Esophagus mucosa (tissue), 1 donor: ENCODE results near the gene UGT2A1. TPM values are rescaled to one million over a fixed set of nuclear protein-coding genes. Genes with fewer than 3 reads are reported as not detected.
A peak's percentile ranks its signal among the peaks of the same experiment; 100 is the strongest.
"Not testable (repeated sequence)": the region's sequence is repeated elsewhere in the genome, so short reads cannot be mapped to it uniquely, and the experiment has no call there.

Source experiments
- ATAC-seq: fragments of 200-7000 bp; cut with Tn5 transposase; one replicate; pipeline ENCODE4 v1.9.1; 2020
- total RNA-seq: library from RNA; stranded (reverse); gene quantifications from one replicate; pipeline ENCODE4 v1.2.4, GENCODE V29; 2023
- donor health status: DM: yes; HTN: yes; CAD: no.

Gene UGT2A1
- not detected for total RNA-seq

DNA sequence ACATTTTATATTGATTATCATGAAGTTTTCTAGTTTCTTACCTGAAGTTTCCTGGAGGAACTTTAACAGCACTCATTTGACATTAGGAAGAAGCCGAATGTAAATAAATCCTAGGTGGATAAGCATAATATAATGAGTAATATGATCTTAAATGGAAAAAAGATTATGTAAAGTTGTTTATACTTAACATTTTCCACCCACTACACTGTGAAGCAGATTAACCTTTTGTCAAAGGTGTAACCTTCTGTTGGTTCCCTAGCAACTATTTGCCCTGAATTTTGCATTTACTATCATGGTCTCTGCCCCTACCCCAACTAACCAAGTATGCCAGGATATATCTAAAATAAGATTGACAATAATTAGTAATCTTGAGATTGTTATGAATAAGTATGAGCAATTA is at the start of gene UGT2A1:
UGT2A1 (minus strand) TSS at position 101 of the 400 bp plus-strand sequence. CDS start 5,603 bp downstream, outside the sequence.
- no peak for ATAC-seq

DNA sequence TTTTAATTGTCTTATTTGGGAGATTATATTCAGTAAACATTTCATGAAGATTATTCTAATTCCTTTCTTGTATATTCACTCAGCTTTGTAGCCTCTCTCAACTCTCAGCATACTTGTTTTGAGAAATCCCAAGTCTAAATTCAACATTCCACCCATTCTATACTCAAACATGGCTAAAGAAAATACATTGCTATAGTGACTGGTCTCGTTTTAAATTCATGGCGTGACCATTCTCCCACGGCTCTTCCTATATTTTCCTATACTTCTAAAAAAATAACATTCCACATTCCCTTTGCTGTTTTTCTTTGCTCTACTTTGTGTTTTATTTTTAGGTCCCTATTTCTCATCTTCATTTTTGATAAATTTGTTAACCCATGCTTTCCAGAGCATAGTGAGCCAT is 49.2 kb upstream of the UGT2A1 start:
- ATAC-seq: no peak

DNA sequence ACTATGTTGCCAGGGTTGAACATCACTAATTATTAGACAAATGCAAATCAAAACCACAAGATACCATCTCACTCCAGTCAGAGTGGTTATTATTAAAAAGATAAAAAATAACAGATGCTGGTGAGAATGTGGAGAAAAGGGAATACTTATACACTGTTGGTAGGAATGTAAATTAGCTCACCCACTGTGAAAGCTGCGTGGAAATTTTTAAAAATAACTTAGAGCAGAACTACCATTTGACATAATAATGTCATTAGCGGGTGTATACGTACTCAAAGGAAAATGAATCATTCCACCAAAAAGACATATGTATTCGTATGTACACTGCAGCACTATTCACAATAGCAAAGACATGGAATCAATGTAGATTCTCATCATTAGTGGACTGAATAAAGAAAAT is 48.6 kb upstream of the UGT2A1 start:
- no peak for ATAC-seq

DNA sequence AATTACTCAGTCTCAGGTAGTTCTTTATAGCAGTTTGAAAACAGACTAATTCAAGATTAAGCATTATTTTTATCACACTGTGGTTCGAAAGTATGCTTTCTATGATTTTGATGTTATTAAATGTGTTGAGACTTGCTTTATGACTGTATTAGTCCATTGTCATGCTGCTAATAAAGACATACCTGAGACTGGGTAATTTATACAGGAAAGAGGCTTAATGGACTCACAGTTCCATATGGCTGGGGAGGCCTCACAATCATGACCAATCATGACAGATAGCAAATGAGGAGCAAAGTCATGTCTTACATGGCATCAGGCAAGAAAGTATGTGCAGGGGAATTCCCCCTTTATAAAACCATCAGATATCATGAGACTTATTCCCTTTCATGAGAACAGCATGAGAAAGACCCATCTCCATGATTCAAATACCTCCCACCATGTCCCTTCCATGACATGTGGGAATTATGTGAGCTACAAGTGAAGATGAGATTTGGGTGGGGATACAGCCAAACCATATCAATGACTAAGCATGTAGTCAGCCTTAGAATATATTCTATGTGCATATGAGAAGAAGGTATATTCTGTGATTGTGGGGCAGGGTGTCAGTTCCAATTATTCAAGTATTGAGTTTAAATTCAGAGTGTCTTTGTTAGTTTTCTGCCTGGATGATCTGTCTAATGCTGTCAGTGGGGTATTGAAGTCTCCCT is 44.6 kb upstream of the UGT2A1 start:
- ATAC-seq: no peak

DNA sequence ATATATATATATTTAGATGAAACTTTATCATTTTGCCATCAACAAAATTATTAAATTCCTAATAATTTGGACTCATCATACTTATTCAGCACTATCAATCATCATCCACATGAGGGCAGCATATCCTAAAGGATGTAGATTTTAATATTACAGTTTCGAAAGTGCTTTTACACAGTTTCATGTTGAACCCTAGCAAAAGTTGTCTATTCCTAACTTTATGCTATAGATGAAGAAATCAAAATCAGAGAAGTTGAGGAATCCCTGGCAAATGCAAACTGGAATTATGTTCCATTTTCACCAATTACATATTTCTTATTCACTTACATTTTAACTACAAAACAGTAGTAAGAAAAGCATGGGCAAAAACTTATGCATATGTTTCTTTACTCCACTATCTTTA is 36.6 kb upstream of the UGT2A1 start:
- no peak for ATAC-seq

DNA sequence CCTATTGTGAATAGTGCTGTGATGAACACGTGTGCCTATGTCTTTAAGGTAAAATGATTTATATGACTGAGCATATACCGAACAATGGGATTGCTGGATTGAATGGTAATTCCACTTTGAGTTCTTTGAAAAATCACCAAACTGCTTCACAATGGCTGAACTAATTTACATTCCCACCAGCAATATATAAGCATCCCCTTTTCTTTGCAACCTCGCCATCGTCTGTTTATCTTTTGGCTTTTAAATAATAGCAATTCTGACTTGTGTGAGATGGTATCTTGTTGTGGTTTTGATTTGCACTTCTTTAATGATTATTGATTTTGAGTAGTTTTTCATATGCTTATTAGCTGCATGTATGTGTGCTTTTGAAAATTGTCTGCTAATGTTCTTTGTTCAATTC is 31.8 kb upstream of the UGT2A1 start:
- no peak for ATAC-seq

DNA sequence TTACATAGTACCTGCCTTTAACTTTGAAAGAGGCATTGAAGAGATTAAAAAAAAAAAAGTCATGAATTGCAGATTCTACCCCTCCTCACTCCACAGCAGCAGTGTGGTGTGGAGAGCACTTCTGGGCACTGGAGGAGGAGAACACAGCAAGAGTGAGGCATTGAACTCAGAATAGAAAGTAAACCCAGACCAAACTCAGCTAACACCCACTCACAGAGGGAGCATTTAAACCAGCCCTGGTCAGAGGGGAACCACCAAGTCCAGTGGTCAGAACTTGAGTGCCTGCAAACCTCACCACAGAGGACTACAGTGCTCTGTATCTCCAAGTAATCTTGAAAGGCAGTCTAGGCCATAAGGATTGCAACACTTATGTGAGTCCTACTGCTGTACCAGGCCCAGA is 15.6 kb upstream of the UGT2A1 start:
- ATAC-seq: no peak

DNA sequence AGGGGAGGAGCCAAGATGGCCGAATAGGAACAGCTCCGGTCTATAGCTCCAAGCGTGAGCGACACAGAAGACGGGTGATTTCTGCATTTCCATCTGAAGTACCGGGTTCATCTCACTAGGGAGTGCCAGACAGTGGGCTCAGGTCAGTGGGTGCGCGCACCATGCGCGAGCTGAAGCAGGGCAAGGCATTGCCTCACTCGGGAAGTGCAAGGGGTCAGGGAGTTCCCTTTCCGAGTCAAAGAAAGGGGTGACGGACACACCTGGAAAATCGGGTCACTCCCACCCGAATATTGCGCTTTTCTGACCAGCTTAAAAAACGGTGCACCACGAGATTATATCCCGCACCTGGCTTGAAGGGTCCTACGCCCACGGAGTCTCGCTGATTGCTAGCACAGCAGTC is 11.0 kb upstream of the UGT2A1 start:
- ATAC-seq: not testable (repeated sequence)

DNA sequence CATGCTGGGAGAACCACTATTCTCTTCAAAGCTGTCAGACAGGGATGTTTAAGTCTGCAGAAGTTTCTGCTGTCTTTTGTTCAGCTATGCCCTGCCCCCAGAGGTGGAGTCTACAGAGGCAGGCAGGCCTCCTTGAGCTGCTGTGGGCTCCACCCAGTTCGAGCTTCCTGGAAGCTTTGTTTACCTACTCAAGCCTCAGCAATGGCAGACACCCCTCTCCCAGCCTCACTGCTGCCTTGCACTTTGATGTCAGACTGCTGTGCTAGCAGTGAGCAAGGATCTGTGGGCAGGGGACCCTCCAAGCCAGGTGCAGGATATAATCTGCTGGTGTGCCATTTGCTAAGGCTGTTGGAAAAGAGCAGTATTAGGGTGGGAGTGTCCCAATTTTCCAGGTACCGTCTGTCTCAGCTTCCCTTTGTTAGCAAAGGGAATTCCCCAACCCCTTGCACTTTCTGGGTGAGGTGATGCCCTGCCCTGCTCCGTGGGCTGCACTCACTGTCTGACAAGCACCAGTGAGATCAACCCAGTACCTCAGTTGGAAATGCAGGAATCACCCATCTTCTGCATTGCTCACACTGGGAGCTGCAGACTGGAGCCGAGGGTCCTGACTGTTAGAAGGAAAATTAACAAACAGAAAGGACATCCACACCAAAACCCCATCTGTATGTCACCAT is 8.2 kb upstream of the UGT2A1 start:
- not testable (repeated sequence) for ATAC-seq

DNA sequence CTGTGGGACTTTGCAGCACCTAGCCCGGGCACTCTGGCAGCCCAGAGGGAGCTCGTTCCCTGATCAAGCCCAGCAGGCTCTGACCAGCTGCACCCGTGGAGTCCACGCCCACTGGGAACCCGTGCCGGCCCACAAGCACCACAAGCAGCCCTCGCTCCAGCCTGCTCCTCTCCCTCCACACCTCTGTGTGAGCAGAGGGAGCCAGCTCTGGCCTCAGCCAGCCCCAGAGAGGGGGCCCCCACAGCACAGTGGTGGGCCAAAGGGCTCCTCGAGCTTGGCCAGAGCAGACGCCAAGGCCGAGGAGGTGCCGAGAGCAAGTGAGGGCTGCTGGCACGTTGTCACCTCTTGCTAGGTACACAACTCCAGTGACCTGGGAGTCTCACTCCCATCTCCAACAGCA is 5.1 kb upstream of the UGT2A1 start:
- ATAC-seq: no peak

DNA sequence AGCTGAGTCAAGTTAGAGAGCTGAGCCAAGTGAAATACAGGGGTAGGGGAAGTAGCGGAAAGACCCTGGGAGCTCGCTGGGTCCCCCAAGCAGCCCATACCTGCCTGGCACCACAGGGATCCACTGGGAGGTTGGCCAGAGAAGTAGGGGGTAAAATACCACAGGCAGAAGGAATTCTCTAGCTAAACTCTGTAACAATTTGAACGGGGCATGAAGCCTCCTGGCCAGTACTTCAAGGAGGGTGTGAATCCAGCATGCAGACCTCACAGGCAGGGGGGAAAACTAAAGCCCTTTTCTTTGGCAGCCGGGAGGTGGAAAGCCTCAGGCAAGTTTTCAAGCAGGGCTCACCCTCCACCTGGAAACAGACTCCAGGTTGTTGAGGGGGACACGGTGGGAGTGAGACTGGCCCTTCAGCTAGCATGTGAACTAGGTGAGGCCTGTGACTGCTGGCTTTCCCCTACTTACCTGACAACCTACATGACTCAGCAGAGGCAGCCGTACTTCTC is 3.7 kb upstream of the UGT2A1 start:
- no peak for ATAC-seq

DNA sequence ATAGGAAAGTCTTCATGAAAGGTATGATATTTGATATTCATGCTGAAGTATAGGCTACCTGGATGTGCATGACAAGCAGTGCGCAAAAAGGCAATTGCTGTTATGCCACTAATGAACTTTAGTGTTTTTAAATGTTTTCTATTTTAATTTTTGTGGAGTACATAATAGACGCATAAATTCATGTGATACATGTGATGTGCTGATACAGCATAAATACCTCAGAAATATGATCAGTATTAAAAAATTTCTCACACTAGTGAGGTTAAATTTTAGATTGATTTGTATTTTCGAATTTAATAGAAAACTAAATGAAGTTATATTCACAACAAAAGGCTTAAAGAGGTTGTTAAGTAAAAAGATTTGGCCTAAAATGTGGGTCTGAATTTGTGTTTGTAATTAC is 2.2 kb downstream of the UGT2A1 start:
- ATAC-seq: no peak

DNA sequence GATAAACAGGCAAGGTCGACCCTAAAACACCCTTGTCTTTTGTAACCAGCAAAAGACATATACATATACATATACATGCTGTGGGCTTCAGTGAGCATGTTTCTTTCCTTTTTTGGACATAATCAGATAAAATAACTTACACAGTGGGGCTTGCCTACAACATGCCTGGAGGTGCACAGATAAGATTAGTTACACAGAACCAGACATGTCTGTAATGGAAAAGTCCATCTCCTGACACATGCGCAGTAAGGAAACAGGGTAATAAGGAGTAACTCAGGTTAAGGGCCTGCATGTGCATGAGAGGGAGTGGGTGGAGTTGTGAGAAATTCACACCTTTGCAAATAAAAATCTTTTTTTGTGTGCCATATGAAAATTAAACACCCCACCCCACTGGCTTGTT is 3.4 kb downstream of the UGT2A1 start:
- peak; percentile 72 for ATAC-seq

DNA sequence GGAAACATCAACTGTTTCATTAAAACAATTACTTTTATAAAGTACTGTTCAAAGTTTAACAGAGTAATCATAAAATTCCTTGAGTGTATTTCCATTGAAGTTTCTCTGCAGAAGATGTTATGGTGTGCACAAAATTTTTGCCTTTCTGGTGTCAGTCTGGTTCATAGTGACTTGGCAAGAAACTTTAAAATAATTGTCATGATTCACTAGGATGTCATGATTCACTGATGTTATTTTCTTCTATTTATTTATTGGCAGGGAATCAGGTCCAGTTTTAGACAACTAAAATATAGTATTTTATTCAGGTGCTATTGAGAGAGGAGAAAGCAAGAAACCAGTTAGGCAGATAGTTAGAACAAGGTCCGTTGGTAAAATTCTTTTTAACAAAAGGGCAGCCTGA is 3.8 kb downstream of the UGT2A1 start:
- no peak for ATAC-seq

DNA sequence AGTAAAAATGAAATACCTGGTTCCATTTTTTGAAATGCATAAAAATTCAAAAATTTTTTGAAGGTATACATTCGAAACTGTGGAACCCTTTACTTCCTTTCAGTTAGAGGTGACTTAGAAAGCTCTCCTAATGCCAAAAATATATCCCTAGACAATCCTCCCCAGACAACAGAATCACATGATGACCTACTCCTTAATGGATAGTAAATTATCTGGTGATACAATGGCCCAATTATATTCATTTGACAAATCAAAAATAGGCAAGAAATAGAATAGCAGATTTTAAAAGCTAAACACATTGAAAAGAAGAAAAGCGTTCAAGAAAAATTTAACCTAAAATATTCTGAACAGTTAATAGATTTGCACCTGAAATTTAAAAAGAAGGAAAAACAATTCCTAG is 10.1 kb downstream of the UGT2A1 start:
- no peak for ATAC-seq

DNA sequence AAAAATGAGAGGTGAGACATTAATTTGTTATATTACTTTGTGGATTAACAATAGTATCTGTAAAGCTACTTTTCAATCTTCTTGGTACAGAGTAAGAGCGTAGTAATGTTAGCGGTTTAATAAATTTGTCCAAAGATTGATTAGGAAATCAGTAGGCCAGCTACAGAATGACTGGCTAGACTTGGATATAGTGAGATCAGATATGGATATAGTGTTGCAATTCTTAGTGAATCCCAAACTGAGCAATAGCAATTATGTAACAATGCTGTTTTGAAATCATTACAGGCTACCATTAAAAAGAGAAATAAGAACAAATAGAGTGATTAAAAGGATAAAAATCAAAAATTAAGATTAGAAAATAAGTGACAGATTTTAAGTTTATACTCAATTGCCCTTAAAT is 12.8 kb downstream of the UGT2A1 start:
- ATAC-seq: no peak

DNA sequence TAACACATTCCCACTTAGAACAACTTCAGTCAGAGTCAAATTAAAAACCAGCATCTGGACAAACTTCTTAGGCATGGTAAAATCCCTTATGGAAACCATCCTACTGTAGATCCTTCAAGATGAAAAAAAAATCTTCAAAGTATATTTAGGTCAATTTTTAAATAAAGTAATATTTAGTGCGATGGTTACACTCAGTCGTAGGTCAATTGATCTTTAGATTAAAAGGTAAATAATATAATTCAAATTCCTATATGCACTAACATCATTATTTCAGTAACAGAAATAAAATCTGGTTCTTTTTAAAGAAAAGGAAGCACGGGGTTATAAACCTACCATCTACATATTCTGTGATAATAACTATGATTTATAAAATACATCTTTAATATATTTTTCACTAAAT is 13.5 kb downstream of the UGT2A1 start, which contains the start of gene UGT2A2:
UGT2A2 (minus strand) TSS at position 101 of the 400 bp plus-strand sequence; CDS start at position 99, 2 bp downstream.
- ATAC-seq: no peak

DNA sequence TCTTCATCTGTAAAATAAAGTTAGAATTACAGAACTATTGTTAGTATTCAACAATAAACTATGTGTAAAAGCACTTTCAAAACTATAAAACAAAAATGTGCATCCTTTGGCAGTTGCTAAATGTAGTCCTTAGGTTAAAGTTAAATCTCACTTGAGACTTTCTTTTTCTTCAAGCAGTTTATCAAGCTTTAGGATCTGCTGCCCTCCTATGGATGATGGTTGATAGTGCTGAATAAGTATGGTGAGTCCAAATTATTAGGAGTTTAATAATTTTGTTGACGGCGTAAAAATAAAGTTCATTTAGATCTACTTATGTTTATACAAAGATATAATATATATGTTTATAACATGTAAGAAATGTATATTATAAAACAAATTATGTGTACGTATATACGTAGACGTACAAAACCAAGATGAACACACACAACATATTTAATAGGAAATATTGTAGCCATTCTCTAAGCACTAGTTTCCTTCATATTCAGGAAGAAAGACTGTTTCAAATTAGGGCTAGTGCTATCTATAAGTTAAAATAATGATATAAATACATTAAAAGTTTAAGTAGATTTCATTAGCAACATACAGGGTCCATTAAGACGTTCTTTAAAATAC is 35.9 kb downstream of the UGT2A1 start:
- no peak for ATAC-seq

DNA sequence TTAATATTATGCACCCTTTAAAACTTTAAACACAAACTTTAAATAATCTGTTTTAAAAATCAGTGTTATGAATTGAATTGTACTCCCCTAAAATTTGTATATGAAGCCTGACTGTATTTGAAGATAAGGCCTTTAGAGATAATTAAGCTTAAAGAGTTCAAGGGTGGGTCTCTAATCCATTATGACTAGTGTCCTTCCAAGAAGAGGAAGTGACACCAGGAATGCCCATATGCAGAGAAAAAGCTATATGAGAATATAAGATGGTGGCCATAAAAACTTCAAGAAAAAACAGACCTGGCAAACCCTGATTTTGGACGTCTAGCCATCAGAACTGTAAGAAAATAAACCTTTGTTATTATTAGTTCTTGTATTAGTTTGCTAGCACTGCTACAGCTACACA is 42.6 kb downstream of the UGT2A1 start:
- no peak for ATAC-seq

DNA sequence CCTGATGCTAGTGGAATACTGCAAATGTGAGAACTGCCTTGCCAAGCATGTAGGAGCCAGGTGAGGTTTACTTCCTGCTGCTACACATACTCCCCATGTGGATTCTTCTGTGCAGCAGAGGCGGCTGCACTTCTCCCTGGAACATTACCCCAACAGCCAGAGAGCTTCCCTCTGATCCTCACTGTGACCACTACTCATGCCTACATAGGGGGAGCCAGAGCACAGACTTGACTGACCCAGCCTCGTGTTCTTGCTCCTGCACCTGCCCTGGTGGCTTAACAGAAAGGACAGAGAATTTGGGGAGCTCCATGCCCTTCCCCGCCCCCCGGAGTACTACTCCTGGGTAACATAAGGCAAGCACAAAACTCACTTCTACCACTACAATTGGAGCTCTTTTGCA is 52.0 kb downstream of the UGT2A1 start:
- no peak for ATAC-seq

DNA sequence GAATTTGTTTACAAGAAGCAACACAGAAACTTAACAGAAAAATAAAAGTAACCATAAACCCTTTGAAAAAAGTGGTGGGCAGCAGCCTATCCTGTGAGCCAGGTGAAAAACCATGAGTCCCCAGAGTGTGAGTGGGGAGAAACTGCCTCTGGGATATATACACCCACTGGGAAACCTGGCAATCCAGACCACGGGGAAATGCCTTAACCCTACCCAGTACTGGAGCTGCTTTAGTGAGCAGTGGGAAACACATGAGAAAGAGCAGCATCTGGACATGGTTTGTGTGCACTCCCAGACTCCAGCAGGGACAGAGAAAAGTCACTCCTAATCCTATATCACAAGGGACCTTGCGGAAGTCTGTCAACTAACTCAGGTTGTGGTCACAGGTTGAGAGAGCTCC is 53.0 kb downstream of the UGT2A1 start:
- ATAC-seq: no peak

DNA sequence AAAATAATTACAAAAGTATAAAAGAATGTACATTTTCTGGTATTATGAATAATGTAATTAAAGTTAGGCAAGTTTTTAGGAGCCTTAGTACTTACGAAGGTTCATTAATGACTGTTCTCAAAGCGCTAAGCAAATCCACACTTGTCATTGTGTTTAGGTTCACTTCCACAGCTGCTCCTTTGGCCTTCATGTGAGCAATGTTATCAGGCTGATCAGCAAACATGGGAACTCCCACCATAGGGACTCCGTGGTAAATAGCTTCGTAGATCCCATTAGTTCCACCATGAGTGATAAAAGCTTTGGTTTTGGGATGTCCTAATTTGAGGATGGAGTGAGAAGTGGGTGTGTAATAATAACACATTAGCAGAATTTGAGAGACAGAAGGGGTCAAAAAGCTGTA is 58.7 kb downstream of the UGT2A1 start:
- ATAC-seq: no peak

DNA sequence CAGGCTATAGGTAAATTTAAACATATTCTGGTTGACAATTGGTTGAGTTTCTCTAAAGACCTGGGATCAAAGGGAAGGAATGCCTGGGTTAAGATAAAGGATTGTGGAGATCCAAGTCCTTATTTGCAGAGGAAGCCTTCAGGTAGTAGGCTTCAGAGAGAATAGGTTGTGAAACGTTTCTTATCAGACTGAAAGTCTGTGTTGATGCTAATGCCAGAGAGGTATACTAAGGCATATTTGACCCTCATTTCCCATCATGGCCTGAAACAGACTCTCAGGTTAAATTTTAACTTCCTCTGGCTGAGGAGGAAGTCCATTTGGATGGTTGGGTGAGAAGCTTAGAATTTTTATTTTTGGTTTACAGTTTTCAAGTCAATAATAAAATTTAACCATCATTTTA is 61.7 kb downstream of the UGT2A1 start:
- no peak for ATAC-seq

DNA sequence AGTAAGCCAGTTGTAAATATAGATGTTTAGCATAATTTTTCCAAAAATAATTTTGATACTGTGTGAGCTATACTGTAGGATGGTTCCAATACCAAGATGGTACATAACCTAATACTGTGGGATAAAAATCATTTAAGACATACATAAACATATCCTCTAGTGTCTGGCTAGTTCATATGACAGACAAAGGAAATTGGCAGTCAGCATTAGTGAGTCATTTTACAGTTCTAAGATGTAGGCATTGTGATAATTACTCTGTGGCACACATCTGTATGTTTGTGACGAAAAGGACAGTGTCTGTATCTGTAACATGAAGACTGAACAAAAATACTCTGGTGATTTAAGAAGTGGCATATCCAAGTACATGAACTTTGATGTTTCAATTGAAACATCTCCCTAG is 63.2 kb downstream of the UGT2A1 start:
- ATAC-seq: no peak
